ENCODE data around the gene FLNB. TPM values are rescaled to one million over a fixed set of nuclear protein-coding genes. Genes with fewer than 3 reads are reported as not detected.
A peak's percentile ranks its signal among the peaks of the same experiment; 100 is the strongest.

The FLNB gene
- total and polyA plus RNA-seq, 2 of the 8 experiments (the other 6 are each of a cell fraction or from before 2014, with no cell fraction given): 72.3 to 118 TPM

DNA sequence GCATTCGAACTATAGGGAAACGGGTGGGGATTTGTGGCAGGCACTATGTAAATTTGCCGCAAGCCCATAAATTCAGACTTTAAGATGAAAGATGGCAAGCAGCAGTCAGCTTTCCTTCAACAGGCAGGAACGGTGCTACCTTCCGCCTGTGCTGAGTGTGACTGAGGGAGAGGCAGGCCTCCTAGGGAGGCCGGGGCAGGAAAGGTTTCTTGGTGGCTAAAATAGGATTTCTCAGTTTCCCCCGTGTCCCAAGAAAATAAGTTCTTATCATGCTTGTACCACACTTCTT is 12.5 kb downstream of the FLNB start:
- peaks cover 14 to 39% (median 27%) of the 10 kb centered on the region in 4 experiments for H3K4me1 ChIP-seq (replicated peaks in 1 of 4; ENCODE audit: control insufficient read depth in 3 of 4, insufficient read depth in 4 of 4, low read length in 3 of 4)
- H3K14ac ChIP-seq (ENCODE audit: insufficient read length): no peak overlapping the region
- DNase-seq (ENCODE audit: low read depth in 1 of 2, low spot score in 2 of 2) (no peak), FAIRE-seq (no peak)
- H3K36me3 ChIP-seq (ENCODE audit: control insufficient read depth in 2 of 4, insufficient read depth in 4 of 4, low read length in 3 of 4): no peaks in the 10 kb centered on the region
- H4K8ac ChIP-seq (ENCODE audit: extremely low read depth, insufficient read depth, low read length): no peak overlapping the region
- H2BK20ac ChIP-seq (ENCODE audit: low read length): peak overlapping the region; percentile 94
- H3K4ac ChIP-seq (replicated peaks; ENCODE audit: insufficient read length, low read depth, low read length): peak overlapping the region; percentile 7
- peak overlapping the region in 2 of 4 experiments; percentile 6 to 49; a peak in 4 of 7 replicates for H3K9ac ChIP-seq (replicated peaks in 1 of 4; ENCODE audit: extremely low read depth in 1 of 4, low read depth in 3 of 4, low read length in 3 of 4)
- peak overlapping the region; percentile 88 for H3K27ac ChIP-seq (ENCODE audit: low read depth, low read length)
- H3K23ac ChIP-seq (ENCODE audit: insufficient read length): no peak overlapping the region
- no peak for TF ChIP-seq SIRT6 (IDR thresholded peaks at IDR 0.05; ENCODE audit: low read length)
- peaks cover 10% of the 10 kb centered on the region for H3K79me1 ChIP-seq (ENCODE audit: low read depth, low read length)
- no peak overlapping the region; the same call in 1 of the 2 replicates for H2BK15ac ChIP-seq (ENCODE audit: low read length)
- H4K91ac ChIP-seq (replicated peaks; ENCODE audit: insufficient read length, low read length): peak overlapping the region; percentile 77
- no peak overlapping the region for H4K5ac ChIP-seq (ENCODE audit: insufficient read length, low read depth, low read length)
- H3K4me3 ChIP-seq (ENCODE audit: extremely low read depth in 1 of 4, insufficient read depth in 2 of 4, low read depth in 3 of 4, low read length in 4 of 4): peak overlapping the region in 2 of 4 experiments; percentile 5 to 11; a peak in 2 of 8 replicates
- H3K4me2 ChIP-seq (ENCODE audit: insufficient read depth in 1 of 2, low read depth in 2 of 2, low read length in 2 of 2): peak overlapping the region; percentile 34 to 62; a peak in 3 of 4 replicates
- ChIA-PET CTCF (ENCODE audit: partially characterized antibody) (interaction anchor here (0.6 to 2.6 kb wide), 17 partner anchors 8 to 114 kb away, joined by 3 to 33 read pairs (median 5); partner anchors contain the start of gene FLNB), POLR2A (ENCODE audit: partially characterized antibody) (interaction anchor here (0.7 to 6.3 kb wide), 12 partner anchors 8 to 432 kb away, joined by 3 to 55 read pairs (median 6); partner anchors contain the start of gene FLNB)
- H3K23me2 ChIP-seq (ENCODE audit: low read depth, low read length): no peaks in the 10 kb centered on the region
- 75% methylated on average over 7 of the region's 7 CpGs; no CpG with 5 or more reads in 1 of the 2 experiments for WGBS, 2 experiments (ENCODE audit: extremely low coverage in 1 of 2, insufficient coverage in 1 of 2, insufficient read length in 1 of 2, insufficient replicate concordance in 2 of 2, low coverage in 1 of 2, low lambda C conversion rate in 2 of 2, missing lambda C conversion rate in 1 of 2)
- H3K18ac ChIP-seq (ENCODE audit: extremely low read depth, low read length): no peak overlapping the region
- H2AK5ac ChIP-seq (ENCODE audit: low read depth, low read length): peak overlapping the region; percentile 84; the same call in 1 of the 2 replicates
- no peaks in the 10 kb centered on the region for H3K9me3 ChIP-seq (ENCODE audit: insufficient read depth in 2 of 2, low read depth in 1 of 2, low read length in 1 of 2)
- H3K79me2 ChIP-seq (ENCODE audit: control insufficient read depth in 1 of 2, insufficient read depth in 2 of 2, low read length in 2 of 2): peaks cover 4 to 87% of the 10 kb centered on the region in 2 experiments
- no peak overlapping the region for H3K56ac ChIP-seq (replicated peaks; ENCODE audit: insufficient read length, low read depth, low read length)
- peaks cover 0 to under 1% of the 10 kb centered on the region in 2 experiments for H4K20me1 ChIP-seq (replicated peaks in 1 of 2; ENCODE audit: control insufficient read depth in 1 of 2, insufficient read depth in 2 of 2, low read length in 2 of 2)
- no peak overlapping the region for H2AFZ ChIP-seq (ENCODE audit: low read length)
- H2BK12ac ChIP-seq (ENCODE audit: low read depth, low read length): peak overlapping the region; percentile 82
- peak overlapping the region; percentile 18 for H2BK120ac ChIP-seq (replicated peaks; ENCODE audit: low read depth, low read length)
- H3K27me3 ChIP-seq (replicated peaks in 1 of 4; ENCODE audit: control insufficient read depth in 3 of 4, extremely low read depth in 1 of 4, insufficient read depth in 3 of 4, low read length in 3 of 4): no peaks in the 10 kb centered on the region
- peak overlapping the region; percentile 95; the same call in 1 of the 2 replicates for H2BK5ac ChIP-seq (ENCODE audit: low read depth, low read length)
